Urinary bladder (tissue), 4 donors: Measurements from ENCODE around the gene ATP2C1. TPM values are rescaled to one million over a fixed set of nuclear protein-coding genes. Genes with fewer than 3 reads are reported as not detected.

ENCODE experiments used
- DNase-seq: peaks from one replicate; pipeline ENCODE4 v3.0.0-alpha.2; 2015; ENCODE audit errors: extremely low spot score
- H3K27ac ChIP-seq: one replicate; pipeline ENCODE4 v1.5.1; 2013; ENCODE audit warnings: low read depth, mild to moderate bottlenecking, moderate library complexity
- H3K36me3 ChIP-seq: one replicate; pipeline ENCODE4 v1.6.1; 2013; ENCODE audit warnings: mild to moderate bottlenecking, moderate library complexity; ENCODE audit not compliant: insufficient read depth
- H3K4me1 ChIP-seq: one replicate; pipeline ENCODE4 v1.6.1; 2013; ENCODE audit warnings: mild to moderate bottlenecking, moderate library complexity; ENCODE audit not compliant: insufficient read depth
- H3K4me3 ChIP-seq: one replicate; pipeline ENCODE4 v1.5.1; 2013; ENCODE audit warnings: low read depth, low read length
- WGBS: extraction: QIAGEN DNeasy Blood & Tissue Kit; methylation state at CpG from one replicate; pipeline ENCODE4 v1.1.7; 2013; 5-methylcytosine and 5-hydroxymethylcytosine counted together
- polyA plus RNA-seq: library from polyadenylated mRNA; stranded (reverse); fragments of 200-250 nt; gene quantifications from one replicate; pipeline ENCODE4 v1.2.3, GENCODE V29; 2013
- total RNA-seq: library from RNA; depleted of rRNA; stranded (reverse); fragments of >200 nt; gene quantifications from one replicate; pipeline ENCODE4 v1.2.3, GENCODE V29; 2014
- donor health status: healthy with polysubstance abuse.
- donor health status: healthy.

Gene ATP2C1
- total and polyA plus RNA-seq, 2 donors, result 41.8 to 94.4 TPM

GRCh38 chr3:130905551-130905950 is 11.7 kb downstream of the ATP2C1 start:
- no peak for DNase-seq
- Histone ChIP-seq H3K4me3 (no peak overlapping the region), H3K27ac (peak overlapping the region; percentile 2), H3K36me3 (no peaks in the 10 kb centered on the region), H3K4me1 (peaks cover 3% of the 10 kb centered on the region)
- WGBS, result 16% methylated on average over 1 of the region's 1 CpG

- Histone ChIP-seq H3K4me1 (peaks cover 1% of the 10 kb centered on the region), H3K4me3 (no peak overlapping the region), H3K36me3 (no peaks in the 10 kb centered on the region), H3K27ac (no peak overlapping the region)
- 91% methylated on average over 3 of the region's 3 CpGs for WGBS
- DNase-seq, result no peak
Measured at GRCh38 chr3:130906374-130906995, 12.6 kb downstream of the ATP2C1 start.

DNA sequence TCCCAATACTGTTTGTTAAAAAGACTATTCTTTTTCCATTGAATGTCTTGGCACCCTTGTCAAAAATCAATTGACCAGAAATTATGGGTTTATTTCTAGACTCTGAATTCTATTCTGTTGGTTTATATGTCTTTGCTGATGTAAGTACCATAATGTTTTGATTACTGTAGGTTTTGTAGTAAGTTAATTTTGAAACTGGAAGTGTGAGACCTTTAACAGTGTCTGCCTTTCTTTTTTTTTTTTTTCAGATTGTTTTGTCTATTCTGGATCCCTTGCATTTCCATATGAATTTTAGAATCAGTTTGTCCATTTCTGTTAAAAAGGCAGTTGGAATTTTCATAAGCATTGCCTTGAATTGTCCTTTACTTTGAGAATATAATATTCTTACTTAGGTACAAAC is 13.6 kb downstream of the ATP2C1 start:
- no peaks in the 10 kb centered on the region for H3K36me3 ChIP-seq
- H3K4me3 ChIP-seq, result no peak overlapping the region
- peaks cover 1% of the 10 kb centered on the region for H3K4me1 ChIP-seq
- H3K27ac ChIP-seq, result no peak overlapping the region
- no peak for DNase-seq

GRCh38 chr3:130907966-130908365 is 14.1 kb downstream of the ATP2C1 start:
- Histone ChIP-seq H3K4me1 (peaks cover 1% of the 10 kb centered on the region), H3K36me3 (no peaks in the 10 kb centered on the region), H3K27ac (no peak overlapping the region), H3K4me3 (no peak overlapping the region)
- no peak for DNase-seq

GRCh38 chr3:130915567-130916292 is 21.8 kb downstream of the ATP2C1 start:
- whole genome bisulfite sequencing, result 86% methylated on average over 7 of the region's 7 CpGs
- H3K27ac ChIP-seq, result no peak overlapping the region
- no peaks in the 10 kb centered on the region for H3K36me3 ChIP-seq
- H3K4me1 ChIP-seq, result no peaks in the 10 kb centered on the region
- DNase-seq, result no peak
- no peak overlapping the region for H3K4me3 ChIP-seq

- no peak overlapping the region for H3K27ac ChIP-seq
- H3K4me1 ChIP-seq, result no peaks in the 10 kb centered on the region
- no peak for DNase-seq
- H3K4me3 ChIP-seq, result no peak overlapping the region
- WGBS, result 81% methylated on average over 4 of the region's 4 CpGs
- H3K36me3 ChIP-seq, result no peaks in the 10 kb centered on the region
Measured at GRCh38 chr3:130916507-130917167, 22.8 kb downstream of the ATP2C1 start.

- WGBS, result 80% methylated on average over 7 of the region's 7 CpGs
- Histone ChIP-seq H3K4me3 (no peak overlapping the region), H3K27ac (no peak overlapping the region), H3K36me3 (no peaks in the 10 kb centered on the region), H3K4me1 (no peaks in the 10 kb centered on the region)
- no peak for DNase-seq
Measured at GRCh38 chr3:130918328-130918727, 24.4 kb downstream of the ATP2C1 start.

GRCh38 chr3:130925628-130926027 is 31.7 kb downstream of the ATP2C1 start:
- 98% methylated on average over 3 of the region's 3 CpGs for WGBS
- Histone ChIP-seq H3K27ac (no peak overlapping the region), H3K4me1 (no peaks in the 10 kb centered on the region), H3K4me3 (no peak overlapping the region), H3K36me3 (peaks cover 2% of the 10 kb centered on the region)
- DNase-seq, result no peak

DNA sequence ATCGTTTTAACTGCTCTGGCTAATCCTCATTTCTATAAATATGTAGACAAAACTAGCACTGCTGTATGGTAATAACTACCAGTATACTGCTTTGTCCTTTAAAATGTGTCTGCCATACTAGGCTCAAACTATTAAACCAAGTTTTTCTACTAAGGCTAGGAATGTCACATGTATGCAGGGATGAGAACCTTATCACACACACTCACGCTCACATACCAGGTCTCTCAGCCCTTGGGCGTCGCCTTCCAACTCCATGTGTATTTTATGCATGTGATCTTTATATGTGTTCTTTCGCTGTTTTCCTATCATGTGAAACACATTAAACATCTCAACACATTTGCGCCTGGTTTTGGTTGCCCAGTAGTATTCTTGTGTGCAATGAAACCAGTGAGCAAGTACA is 32.6 kb downstream of the ATP2C1 start:
- no peak overlapping the region for H3K27ac ChIP-seq
- peaks cover 2% of the 10 kb centered on the region for H3K36me3 ChIP-seq
- WGBS, result 76% methylated on average over 6 of the region's 6 CpGs
- H3K4me3 ChIP-seq, result no peak overlapping the region
- DNase-seq, result no peak
- H3K4me1 ChIP-seq, result no peaks in the 10 kb centered on the region

DNA sequence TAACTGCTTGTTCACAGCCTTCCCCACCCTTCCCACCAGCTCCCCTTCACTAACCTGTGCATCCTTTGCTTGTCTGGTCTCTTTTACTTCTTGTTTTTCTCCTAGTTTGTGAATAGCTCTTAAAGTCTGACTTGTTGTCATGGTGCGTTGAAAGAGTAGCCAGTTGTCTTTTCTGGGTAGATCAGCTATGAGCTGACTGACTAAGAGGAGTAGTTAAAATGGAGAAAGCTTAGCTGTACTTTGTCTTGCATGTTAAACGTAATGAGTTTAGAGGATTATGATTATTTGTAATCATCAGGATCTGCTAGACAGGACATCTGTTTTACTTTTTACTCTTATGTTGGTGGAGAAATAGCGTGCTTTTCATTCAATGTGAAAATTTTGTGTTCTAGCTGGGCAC is 35.9 kb downstream of the ATP2C1 start:
- 49% methylated on average over 3 of the region's 3 CpGs for WGBS
- peaks cover 2% of the 10 kb centered on the region for H3K36me3 ChIP-seq
- no peak overlapping the region for H3K4me3 ChIP-seq
- no peaks in the 10 kb centered on the region for H3K4me1 ChIP-seq
- DNase-seq, result no peak
- no peak overlapping the region for H3K27ac ChIP-seq

- Histone ChIP-seq H3K4me3 (no peak overlapping the region), H3K36me3 (peaks cover 2% of the 10 kb centered on the region), H3K4me1 (no peaks in the 10 kb centered on the region), H3K27ac (no peak overlapping the region)
- 78% methylated on average over 2 of the region's 2 CpGs for WGBS
- DNase-seq, result no peak
Measured at GRCh38 chr3:130932979-130933378, 39.1 kb downstream of the ATP2C1 start.

DNA sequence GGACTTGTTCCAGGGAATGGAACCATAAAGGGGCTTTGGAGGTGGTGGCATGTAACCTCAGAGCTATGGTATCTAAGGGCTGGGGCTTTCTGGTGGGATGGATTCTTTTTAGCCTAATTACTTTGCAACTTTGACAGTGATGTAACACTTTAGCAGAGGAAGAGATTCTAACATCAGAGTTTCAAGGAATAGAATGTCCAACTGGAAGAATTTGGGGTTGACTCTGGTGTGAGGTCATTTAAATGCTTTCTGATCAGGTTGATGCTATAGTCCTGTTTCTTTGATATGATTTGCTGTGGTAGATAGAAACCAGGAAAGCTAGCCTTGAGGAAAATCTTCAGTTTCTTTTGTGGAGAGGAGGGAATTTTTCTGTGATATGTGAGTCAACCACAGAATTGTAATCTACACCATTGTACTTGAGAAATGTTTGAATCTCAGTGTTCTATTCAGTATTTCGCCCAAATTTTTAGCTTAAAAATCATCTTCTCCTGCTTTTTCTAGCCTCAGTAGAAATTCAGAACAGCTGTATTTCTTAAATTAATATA is 40.0 kb downstream of the ATP2C1 start:
- Histone ChIP-seq H3K4me3 (no peak overlapping the region), H3K36me3 (peaks cover 2% of the 10 kb centered on the region), H3K4me1 (no peaks in the 10 kb centered on the region), H3K27ac (no peak overlapping the region)
- WGBS, result 98% methylated on average over 1 of the region's 1 CpG
- DNase-seq, result no peak

DNA sequence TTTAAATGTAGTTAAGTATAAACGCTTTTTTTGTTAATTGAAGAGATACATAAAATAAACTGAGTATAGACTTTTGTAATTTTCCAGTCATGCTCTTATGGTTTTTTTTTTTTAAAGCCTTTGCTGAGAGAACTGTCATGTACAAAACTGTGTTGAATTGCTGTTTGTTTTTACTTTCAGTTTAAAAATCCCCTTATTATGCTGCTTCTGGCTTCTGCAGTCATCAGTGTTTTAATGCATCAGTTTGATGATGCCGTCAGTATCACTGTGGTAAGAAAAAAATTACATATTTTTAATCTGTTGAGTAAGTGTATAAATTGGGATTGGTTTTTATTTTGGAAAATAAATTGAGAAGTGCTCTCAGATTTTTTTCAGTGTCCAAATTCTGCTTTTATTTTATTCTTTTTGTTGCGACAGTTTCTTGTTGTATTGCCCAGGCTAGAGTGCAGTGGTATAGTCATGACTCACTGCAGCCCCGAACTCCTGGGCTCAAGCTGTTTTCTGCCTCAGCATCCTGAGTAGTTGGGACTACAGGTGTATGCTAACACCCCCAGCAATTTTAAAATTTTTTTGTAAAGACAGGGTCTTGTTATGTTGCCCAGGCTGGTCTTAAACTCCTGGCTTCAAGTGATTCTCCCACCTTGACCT is 40.7 kb downstream of the ATP2C1 start:
- Histone ChIP-seq H3K27ac (no peak overlapping the region), H3K4me3 (no peak overlapping the region), H3K4me1 (no peaks in the 10 kb centered on the region), H3K36me3 (peaks cover 2% of the 10 kb centered on the region)
- no peak for DNase-seq
- WGBS, result 82% methylated on average over 4 of the region's 4 CpGs
